Stimulated activated effector memory CD8-positive, alpha-beta T cell treated with anti-CD3 and anti-CD28 coated beads, Interleukin-12 subunit alpha, Interleukin-12 subunit beta, amount 100 ng/mL, for 72 hours (primary cell): ENCODE data around the gene TAC4.
"Not testable (repeated sequence)": the region's sequence is repeated elsewhere in the genome, so short reads cannot be mapped to it uniquely, and the experiment has no call there.

Source experiments
- ATAC-seq: fragments of 150-1000 bp; cut with Tn5 transposase; 2 replicates; pipeline ENCODE4 v1.10.0; 2021
- DNase-seq, 2 donors: peaks; one replicate each; pipeline ENCODE4 v3.0.0; 2021 to 2022; ENCODE audit warnings: low spot score in 2 of 2
- H3K27ac Mint-ChIP-seq: one replicate; pipeline ENCODE4 v1.8.0; 2022; ENCODE audit warnings: mild to moderate bottlenecking, mixed read lengths
- H3K36me3 Mint-ChIP-seq: one replicate; pipeline ENCODE4 v1.8.0; 2022; ENCODE audit warnings: mild to moderate bottlenecking, mixed read lengths
- H3K4me1 Mint-ChIP-seq: one replicate; pipeline ENCODE4 v1.8.0; 2022; ENCODE audit warnings: mixed read lengths
- H3K4me3 Mint-ChIP-seq: one replicate; pipeline ENCODE4 v1.8.0; 2022; ENCODE audit warnings: mild to moderate bottlenecking, mixed read lengths
- H3K9me3 Mint-ChIP-seq: one replicate; pipeline ENCODE4 v1.8.0; 2022; ENCODE audit warnings: mixed read lengths

TAC4 gene

GRCh38 chr17:49839455-49839854, 8.4 kb downstream of the TAC4 start:
- H3K27ac Mint-ChIP-seq = peak overlapping the region; percentile 29
- ATAC-seq (no peak), DNase-seq (no peak)
- no peak overlapping the region for H3K4me3 Mint-ChIP-seq
- H3K4me1 Mint-ChIP-seq = peaks cover 6% of the 10 kb centered on the region
- no peaks in the 10 kb centered on the region for H3K9me3 Mint-ChIP-seq
- peaks cover 26% of the 10 kb centered on the region for H3K36me3 Mint-ChIP-seq

DNA sequence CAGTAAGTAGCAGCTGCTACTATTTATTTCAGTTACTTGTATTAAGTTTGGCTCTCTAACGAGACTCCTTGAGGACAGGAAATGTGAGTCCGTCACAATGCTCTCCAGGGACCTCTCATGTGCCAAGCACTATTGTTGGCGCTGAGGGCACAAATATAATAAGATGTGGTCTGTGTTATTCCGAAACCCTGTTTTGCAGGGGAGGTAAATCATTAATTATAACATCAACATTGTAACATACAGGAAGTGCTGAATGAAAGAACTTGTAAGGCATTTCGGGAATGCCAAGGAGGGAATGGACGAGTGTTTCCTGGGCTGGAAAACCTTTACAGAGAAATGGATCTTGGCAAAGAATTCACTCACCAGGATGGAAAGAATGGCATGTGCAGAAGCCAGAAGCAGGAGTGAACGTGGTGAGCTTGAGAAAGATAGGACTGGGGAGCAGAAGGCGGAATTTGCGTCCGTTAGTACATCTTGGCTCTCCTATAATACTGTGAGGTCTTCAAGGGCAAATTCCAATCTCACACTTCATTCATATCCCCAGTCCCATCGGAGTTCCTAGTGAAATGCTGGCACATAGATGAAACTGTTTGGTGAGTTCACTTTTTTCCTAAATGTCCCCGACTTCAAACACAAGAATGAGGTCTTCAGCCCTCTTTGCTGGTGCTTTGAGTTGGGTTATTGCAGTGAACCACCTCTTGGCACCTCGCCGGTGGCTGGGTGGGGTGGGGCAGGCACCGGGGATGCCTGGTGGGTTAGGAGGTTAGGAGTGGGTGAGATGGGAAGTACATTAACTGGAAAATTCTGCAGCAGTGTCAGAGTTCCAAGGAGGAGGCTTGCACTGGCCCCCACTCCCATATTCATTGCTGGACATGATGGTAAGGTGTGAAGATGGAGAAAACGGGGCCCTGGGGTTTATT, 11.5 kb downstream of the TAC4 start:
- Mint-ChIP-seq H3K4me3 (no peak overlapping the region), H3K4me1 (peaks cover 6% of the 10 kb centered on the region), H3K9me3 (no peaks in the 10 kb centered on the region), H3K36me3 (peaks cover 45% of the 10 kb centered on the region), H3K27ac (peak overlapping the region; percentile 83)
- DNase-seq (no peak), ATAC-seq (no peak)

DNA sequence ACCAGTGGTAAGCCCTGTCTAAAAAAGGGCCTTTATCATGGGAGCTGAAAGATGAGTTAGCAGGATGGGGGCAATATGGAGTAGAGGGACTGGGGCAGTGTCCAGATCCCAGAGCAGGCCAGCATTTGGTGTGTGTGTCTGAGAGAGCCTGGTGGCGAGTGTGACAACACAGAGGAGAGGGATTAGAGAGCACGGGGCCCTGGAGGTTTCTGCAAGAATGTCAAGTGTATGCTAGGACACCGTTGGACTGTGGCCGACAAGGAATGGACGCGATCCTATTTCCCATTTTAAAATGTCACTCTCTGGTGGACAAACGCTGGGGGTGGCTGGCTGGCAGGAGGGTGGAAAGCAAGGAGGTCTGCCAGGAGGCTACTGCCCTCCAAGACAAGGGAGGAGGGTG, 12.4 kb downstream of the TAC4 start:
- H3K4me1 Mint-ChIP-seq = peaks cover 6% of the 10 kb centered on the region
- no peaks in the 10 kb centered on the region for H3K9me3 Mint-ChIP-seq
- H3K4me3 Mint-ChIP-seq = no peak overlapping the region
- DNase-seq = no peak
- peaks cover 43% of the 10 kb centered on the region for H3K36me3 Mint-ChIP-seq
- ATAC-seq = no peak
- H3K27ac Mint-ChIP-seq = peak overlapping the region; percentile 2

DNA sequence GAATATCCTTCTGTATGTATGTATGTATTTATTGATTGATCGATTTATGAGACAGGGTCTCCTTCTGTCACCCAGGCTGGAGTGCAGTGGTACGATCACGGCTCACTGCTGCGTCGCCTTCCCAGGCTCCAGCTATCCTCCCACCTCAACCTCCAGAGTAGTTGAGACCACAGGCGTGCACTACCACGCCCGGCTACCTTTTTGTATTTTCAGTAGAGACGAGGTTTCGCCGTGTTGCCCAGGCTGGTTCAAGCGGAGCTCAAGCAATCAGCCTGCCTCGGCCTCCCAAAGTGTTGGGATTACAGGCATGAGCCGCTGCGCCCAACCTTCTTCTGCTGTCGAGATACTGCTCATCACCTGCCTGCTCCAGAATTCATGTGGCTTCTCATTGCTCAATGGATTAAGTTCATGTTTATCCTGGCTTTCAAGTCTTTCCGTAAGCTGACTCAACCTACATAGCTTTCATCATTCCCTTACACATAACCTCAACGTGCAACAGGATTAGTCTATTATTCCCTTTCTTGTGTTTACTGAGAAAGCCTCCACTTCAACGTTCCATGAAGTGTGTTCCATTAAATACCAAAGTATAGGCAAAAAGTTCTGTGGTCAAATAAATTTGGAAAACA, 13.6 kb downstream of the TAC4 start:
- ATAC-seq = no peak
- Mint-ChIP-seq H3K9me3 (no peaks in the 10 kb centered on the region), H3K4me1 (peaks cover 6% of the 10 kb centered on the region), H3K4me3 (no peak overlapping the region), H3K36me3 (peaks cover 55% of the 10 kb centered on the region), H3K27ac (no peak overlapping the region)
- DNase-seq = no peak

- Mint-ChIP-seq H3K36me3 (peaks cover 67% of the 10 kb centered on the region), H3K4me1 (peaks cover 9% of the 10 kb centered on the region), H3K27ac (peak overlapping the region; percentile 43), H3K4me3 (no peak overlapping the region), H3K9me3 (no peaks in the 10 kb centered on the region)
- ATAC-seq (no peak), DNase-seq (no peak)
Observed at GRCh38 chr17:49832840-49833599, 14.8 kb downstream of the TAC4 start.

GRCh38 chr17:49830605-49831004, 17.3 kb downstream of the TAC4 start:
- DNase-seq = no peak
- peaks cover 86% of the 10 kb centered on the region for H3K36me3 Mint-ChIP-seq
- ATAC-seq = no peak
- no peak overlapping the region for H3K27ac Mint-ChIP-seq
- H3K9me3 Mint-ChIP-seq = no peaks in the 10 kb centered on the region
- H3K4me3 Mint-ChIP-seq = no peak overlapping the region
- H3K4me1 Mint-ChIP-seq = peaks cover 9% of the 10 kb centered on the region

DNA sequence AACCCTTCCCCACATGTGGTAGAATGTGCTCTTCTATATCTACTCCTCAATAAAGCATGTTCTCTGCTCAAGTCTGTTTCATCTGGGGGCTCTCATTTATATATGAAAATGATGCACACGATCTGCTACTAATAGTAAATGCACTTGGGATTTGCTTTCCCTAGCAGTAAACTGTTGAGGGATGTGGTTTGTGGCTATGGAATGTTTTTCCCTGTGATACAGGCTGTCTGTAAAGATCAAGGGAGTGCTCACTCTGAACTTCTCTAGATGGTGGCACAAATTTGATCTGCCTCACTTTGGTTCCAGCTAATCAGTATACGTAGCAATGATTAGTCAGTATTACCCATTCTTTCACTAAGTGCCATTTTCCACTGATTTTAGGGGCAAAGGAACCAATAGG, 18.8 kb downstream of the TAC4 start:
- no peak for DNase-seq
- Mint-ChIP-seq H3K27ac (peak overlapping the region; percentile 56), H3K4me3 (no peak overlapping the region), H3K9me3 (no peaks in the 10 kb centered on the region), H3K4me1 (peaks cover 9% of the 10 kb centered on the region), H3K36me3 (peaks cover 92% of the 10 kb centered on the region)
- ATAC-seq = no peak

- H3K4me1 Mint-ChIP-seq, H3K4me3 Mint-ChIP-seq, H3K9me3 Mint-ChIP-seq, DNase-seq, ATAC-seq: not testable (repeated sequence)
- Mint-ChIP-seq H3K27ac (peak overlapping the region; percentile 56), H3K36me3 (peaks cover 92% of the 10 kb centered on the region)
Observed at GRCh38 chr17:49828325-49828724, 19.5 kb downstream of the TAC4 start.

DNA sequence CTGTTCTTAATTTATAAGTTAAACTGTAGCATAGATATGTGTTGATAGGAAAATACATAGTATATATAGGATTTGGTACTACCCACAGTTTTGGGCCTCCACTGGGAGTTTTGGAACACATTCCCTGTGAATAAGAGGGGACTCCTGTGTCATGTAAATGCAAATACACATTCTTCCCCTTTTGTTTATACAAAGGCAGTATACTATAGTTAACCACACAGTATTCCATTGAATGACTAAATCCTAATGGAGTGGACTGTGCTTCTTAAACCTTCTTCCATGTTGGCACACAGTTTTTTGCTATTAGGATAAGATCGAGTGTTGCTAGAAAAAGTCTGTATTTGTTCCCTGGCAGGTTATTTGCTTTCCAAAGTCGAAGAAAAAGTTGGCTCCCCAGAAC, 22.2 kb downstream of the TAC4 start:
- H3K27ac Mint-ChIP-seq = no peak overlapping the region
- H3K9me3 Mint-ChIP-seq = no peaks in the 10 kb centered on the region
- no peak for ATAC-seq
- peaks cover 100% of the 10 kb centered on the region for H3K36me3 Mint-ChIP-seq
- H3K4me1 Mint-ChIP-seq = peaks cover 9% of the 10 kb centered on the region
- no peak overlapping the region for H3K4me3 Mint-ChIP-seq
- no peak for DNase-seq

GRCh38 chr17:49823614-49824013, 24.3 kb downstream of the TAC4 start:
- Mint-ChIP-seq H3K9me3 (no peaks in the 10 kb centered on the region), H3K4me3 (no peak overlapping the region), H3K4me1 (peaks cover 11% of the 10 kb centered on the region), H3K27ac (peak overlapping the region; percentile 30), H3K36me3 (peaks cover 99% of the 10 kb centered on the region)
- DNase-seq (no peak), ATAC-seq (no peak)

DNA sequence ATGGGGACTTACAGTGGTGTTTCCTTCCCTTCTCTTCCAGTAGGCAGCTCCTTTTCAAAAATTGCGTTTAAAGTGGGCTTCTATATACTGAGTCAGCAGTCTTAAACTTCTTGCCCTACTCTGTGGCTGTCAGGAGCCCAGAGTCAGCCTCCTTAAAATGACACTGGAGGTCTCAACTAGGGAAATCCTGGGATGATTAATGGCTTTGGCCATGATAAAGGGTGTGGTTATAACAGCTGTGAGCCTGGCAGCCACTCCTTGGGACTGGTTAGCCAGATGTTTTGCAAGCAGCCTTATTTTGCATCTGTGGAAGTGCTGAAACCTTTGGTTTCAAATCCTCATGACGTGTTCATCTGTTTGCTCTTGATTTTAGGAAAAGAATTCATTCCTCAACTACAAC, 25.0 kb downstream of the TAC4 start:
- Mint-ChIP-seq H3K9me3 (no peaks in the 10 kb centered on the region), H3K4me1 (peaks cover 14% of the 10 kb centered on the region), H3K27ac (peak overlapping the region; percentile 30), H3K36me3 (peaks cover 99% of the 10 kb centered on the region), H3K4me3 (no peak overlapping the region)
- DNase-seq (no peak), ATAC-seq (no peak)

DNA sequence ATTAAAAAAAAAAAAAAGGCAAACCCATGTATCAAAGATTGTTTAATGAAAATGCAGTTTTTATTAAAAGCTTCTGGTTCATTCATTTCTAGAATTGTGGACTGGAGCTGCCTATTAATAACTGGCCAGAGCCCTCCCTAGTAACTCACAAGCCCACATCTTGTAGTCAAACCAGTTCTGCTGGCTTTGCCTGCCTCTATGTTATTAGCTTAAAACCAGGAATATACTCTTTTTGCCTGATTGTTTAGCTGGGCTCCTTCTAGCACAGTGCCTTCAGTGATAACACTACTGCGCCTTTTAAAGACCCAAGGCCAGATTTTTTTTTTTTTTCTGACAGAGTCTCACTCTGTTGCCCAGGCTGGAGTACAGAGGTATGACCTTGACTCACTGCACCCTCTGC, 26.0 kb downstream of the TAC4 start:
- Mint-ChIP-seq H3K9me3 (no peaks in the 10 kb centered on the region), H3K4me3 (no peak overlapping the region), H3K4me1 (peaks cover 22% of the 10 kb centered on the region), H3K36me3 (peaks cover 99% of the 10 kb centered on the region), H3K27ac (no peak overlapping the region)
- DNase-seq = no peak
- no peak for ATAC-seq

GRCh38 chr17:49821466-49821865, 26.4 kb downstream of the TAC4 start:
- Mint-ChIP-seq H3K27ac (peak overlapping the region; percentile 72), H3K4me3 (no peak overlapping the region), H3K4me1 (peaks cover 22% of the 10 kb centered on the region), H3K9me3 (no peaks in the 10 kb centered on the region), H3K36me3 (peaks cover 99% of the 10 kb centered on the region)
- DNase-seq = no peak
- no peak for ATAC-seq

GRCh38 chr17:49820773-49821172, 27.1 kb downstream of the TAC4 start:
- ATAC-seq = no peak

GRCh38 chr17:49819651-49820050, 28.2 kb downstream of the TAC4 start:
- no peak for ATAC-seq
- H3K4me1 Mint-ChIP-seq = peaks cover 22% of the 10 kb centered on the region
- H3K9me3 Mint-ChIP-seq = no peaks in the 10 kb centered on the region
- H3K36me3 Mint-ChIP-seq = peaks cover 99% of the 10 kb centered on the region
- H3K4me3 Mint-ChIP-seq = no peak overlapping the region
- peak overlapping the region; percentile 62 for H3K27ac Mint-ChIP-seq
- DNase-seq = no peak

More at GRCh38 chr17:49820773-49821172, 27.1 kb downstream of the TAC4 start:
- peaks cover 22% of the 10 kb centered on the region for H3K4me1 Mint-ChIP-seq
- H3K27ac Mint-ChIP-seq = peak overlapping the region; percentile 72
- DNase-seq = no peak
- H3K9me3 Mint-ChIP-seq = no peaks in the 10 kb centered on the region
- peaks cover 99% of the 10 kb centered on the region for H3K36me3 Mint-ChIP-seq
- no peak overlapping the region for H3K4me3 Mint-ChIP-seq
